H1 (cell line): ENCODE measurements around the gene IGSF11. TPM values are rescaled to one million over a fixed set of nuclear protein-coding genes. Genes with fewer than 3 reads are reported as not detected.
"Not testable (repeated sequence)": the region's sequence is repeated elsewhere in the genome, so short reads cannot be mapped to it uniquely, and the experiment has no call there.

Experiments
- CTCF ChIA-PET: fragments of 300-600 bp; sonication (Branson Sonifier 250); formaldehyde crosslinking; loops from one replicate; lab custom pipeline; 2021; ENCODE audit not compliant: partially characterized antibody; lab: Charles Lee
- POLR2A ChIA-PET: fragments of 300-600 bp; sonication (Branson Sonifier 250); formaldehyde crosslinking; loops from one replicate; lab custom pipeline; 2021; ENCODE audit warnings: inconsistent platforms; ENCODE audit not compliant: partially characterized antibody; lab: Charles Lee
- DNase-seq, 2 experiments: peaks; one replicate each; pipeline versions ENCODE4 v3.0.0 to v3.0.0-alpha.2; 2010 to 2022; ENCODE audit warnings: low spot score in 2 of 2, low read depth in 1 of 2, mixed read lengths in 1 of 2
- FAIRE-seq: peaks from 2 replicates; lab custom pipeline; 2011; peaks lifted over from hg19 to GRCh38; lab: Jason Lieb, UNC
- H2AFZ ChIP-seq: 2 replicates; pipeline ENCODE4 v1.8.1; 2012; ENCODE audit warnings: low read length, inconsistent platforms
- H2AK5ac ChIP-seq: 2 replicates; pipeline ENCODE4 v1.6.1; 2013; ENCODE audit warnings: low read depth, low read length
- H2BK120ac ChIP-seq: replicated peaks from 2 replicates; pipeline ENCODE3; 2013; ENCODE audit warnings: low read depth, low read length, inconsistent platforms
- H2BK12ac ChIP-seq: 2 replicates; pipeline ENCODE4 v1.6.1; 2013; ENCODE audit warnings: low read depth, low read length
- H2BK15ac ChIP-seq: 2 replicates; pipeline ENCODE4 v1.6.1; 2013; ENCODE audit warnings: low read length
- H2BK20ac ChIP-seq: 2 replicates; pipeline ENCODE4 v1.6.1; 2013; ENCODE audit warnings: low read length
- H2BK5ac ChIP-seq: 2 replicates; pipeline ENCODE4 v1.6.1; 2013; ENCODE audit warnings: low read depth, low read length
- H3K14ac ChIP-seq: 2 replicates; pipeline ENCODE4 v1.6.1; 2013; ENCODE audit warnings: inconsistent platforms; ENCODE audit not compliant: insufficient read length
- H3K18ac ChIP-seq: 2 replicates; pipeline ENCODE4 v1.6.1; 2013; ENCODE audit warnings: low read length; ENCODE audit errors: extremely low read depth
- H3K23ac ChIP-seq: 2 replicates; pipeline ENCODE4 v1.6.1; 2013; ENCODE audit warnings: inconsistent platforms; ENCODE audit not compliant: insufficient read length
- H3K23me2 ChIP-seq: 2 replicates; pipeline ENCODE4 v1.6.1; 2013; ENCODE audit warnings: low read depth, low read length
- H3K27ac ChIP-seq: 2 replicates; pipeline ENCODE4 v1.6.1; 2011; ENCODE audit warnings: low read depth, low read length, inconsistent platforms
- H3K27me3 ChIP-seq, 4 experiments: replicated peaks in 1 of 4; 1 replicate in 1 of 4; 2 replicates in 3 of 4; pipeline versions ENCODE4 v1.6.1 to v1.8.1; 2011 to 2013; ENCODE audit warnings: low read length in 3 of 4, mild to moderate bottlenecking in 3 of 4, inconsistent platforms in 2 of 4, mixed read lengths in 2 of 4, moderate library complexity in 1 of 4; ENCODE audit not compliant: control insufficient read depth in 3 of 4, insufficient read depth in 3 of 4; ENCODE audit errors: extremely low read depth in 1 of 4
- H3K36me3 ChIP-seq, 4 experiments: 2 replicates each; pipeline versions ENCODE4 v1.6.1 to v1.8.1; 2011 to 2013; ENCODE audit warnings: mild to moderate bottlenecking in 4 of 4, low read length in 3 of 4, moderate library complexity in 2 of 4, control low read depth in 1 of 4, inconsistent platforms in 1 of 4; ENCODE audit not compliant: insufficient read depth in 4 of 4, control insufficient read depth in 2 of 4
- H3K4ac ChIP-seq: replicated peaks from 2 replicates; pipeline ENCODE3; 2013; ENCODE audit warnings: low read length, low read depth, mixed read lengths, inconsistent platforms; ENCODE audit not compliant: insufficient read length
- H3K4me1 ChIP-seq, 4 experiments: replicated peaks in 1 of 4; 1 replicate in 1 of 4; 2 replicates in 3 of 4; pipeline versions ENCODE4 v1.6.1 to v1.8.1; 2011 to 2013; ENCODE audit warnings: low read length in 3 of 4, inconsistent platforms in 2 of 4, mixed read lengths in 1 of 4; ENCODE audit not compliant: insufficient read depth in 4 of 4, control insufficient read depth in 3 of 4
- H3K4me2 ChIP-seq, 2 experiments: 2 replicates each; pipeline versions ENCODE4 v1.6.1 to v1.8.1; 2011 to 2013; ENCODE audit warnings: low read depth in 2 of 2, low read length in 2 of 2, control low read depth in 1 of 2, inconsistent platforms in 1 of 2, mild to moderate bottlenecking in 1 of 2; ENCODE audit not compliant: insufficient read depth in 1 of 2
- H3K4me3 ChIP-seq, 4 experiments: fragments of 200-600, 300-600 bp in 1 of 4; sonication (generic), shearing (Covaris generic), sonication (Bioruptor Twin) in 1 of 4; 2 replicates each; pipeline versions ENCODE4 v1.5.1 to v1.8.1; 2011 to 2016; ENCODE audit warnings: low read length in 4 of 4, low read depth in 3 of 4, control low read depth in 2 of 4, inconsistent platforms in 2 of 4, mild to moderate bottlenecking in 2 of 4, mixed read lengths in 1 of 4, moderate library complexity in 1 of 4; ENCODE audit not compliant: insufficient read depth in 2 of 4; ENCODE audit errors: extremely low read depth in 1 of 4
- H3K56ac ChIP-seq: replicated peaks from 2 replicates; pipeline ENCODE3; 2013; ENCODE audit warnings: low read depth, mild to moderate bottlenecking, mixed read lengths, low read length, inconsistent platforms; ENCODE audit not compliant: insufficient read length
- H3K79me1 ChIP-seq: 2 replicates; pipeline ENCODE4 v1.6.1; 2013; ENCODE audit warnings: low read depth, low read length, control low read depth
- H3K79me2 ChIP-seq, 2 experiments: 2 replicates each; pipeline versions ENCODE4 v1.6.1 to v1.8.1; 2012 to 2013; ENCODE audit warnings: low read length in 2 of 2, mild to moderate bottlenecking in 2 of 2, inconsistent platforms in 1 of 2; ENCODE audit not compliant: insufficient read depth in 2 of 2, control insufficient read depth in 1 of 2
- H3K9ac ChIP-seq, 4 experiments: replicated peaks in 1 of 4; 1 replicate in 1 of 4; 2 replicates in 3 of 4; pipeline versions ENCODE4 v1.6.1 to v1.8.1; 2011 to 2013; ENCODE audit warnings: low read depth in 3 of 4, low read length in 3 of 4, control low read depth in 2 of 4, mild to moderate bottlenecking in 2 of 4, moderate library complexity in 2 of 4, inconsistent platforms in 1 of 4; ENCODE audit errors: extremely low read depth in 1 of 4
- H3K9me3 ChIP-seq, 2 experiments: 2 replicates each; pipeline versions ENCODE4 v1.6.1 to v1.8.1; 2012 to 2013; ENCODE audit warnings: mild to moderate bottlenecking in 2 of 2, moderate library complexity in 2 of 2, control low read depth in 1 of 2, inconsistent platforms in 1 of 2, low read depth in 1 of 2, low read length in 1 of 2, mixed read lengths in 1 of 2; ENCODE audit not compliant: insufficient read depth in 2 of 2
- H4K20me1 ChIP-seq, 2 experiments: replicated peaks in 1 of 2; 2 replicates each; pipeline versions ENCODE3 to v1.8.1; 2011 to 2013; ENCODE audit warnings: inconsistent platforms in 2 of 2, low read length in 2 of 2, mild to moderate bottlenecking in 1 of 2; ENCODE audit not compliant: insufficient read depth in 2 of 2, control insufficient read depth in 1 of 2
- H4K5ac ChIP-seq: 2 replicates; pipeline ENCODE4 v1.6.1; 2013; ENCODE audit warnings: low read length, low read depth, mixed read lengths, inconsistent platforms; ENCODE audit not compliant: insufficient read length
- H4K8ac ChIP-seq: 2 replicates; pipeline ENCODE4 v1.8.0; 2013; ENCODE audit warnings: mild to moderate bottlenecking, moderate library complexity, low read length, inconsistent platforms; ENCODE audit not compliant: insufficient read depth; ENCODE audit errors: extremely low read depth
- H4K91ac ChIP-seq: replicated peaks from 2 replicates; pipeline ENCODE3; 2013; ENCODE audit warnings: low read length, mixed read lengths, inconsistent platforms; ENCODE audit not compliant: insufficient read length
- TCF12 ChIP-seq: IDR thresholded peaks from 2 replicates; pipeline ENCODE4 v1.6.1; 2011; ENCODE audit warnings: low read depth, mild to moderate bottlenecking, low read length
- WGBS, 2 experiments: shearing (Covaris generic) in 1 of 2; methylation state at CpG; one replicate each; pipeline versions ENCODE4 v1.1.6 to v1.1.7; 2013 to 2015; ENCODE audit warnings: low lambda C conversion rate in 2 of 2, mixed read lengths in 2 of 2, inconsistent platforms in 1 of 2, low coverage in 1 of 2, missing lambda C conversion rate in 1 of 2; ENCODE audit not compliant: insufficient replicate concordance in 2 of 2, insufficient coverage in 1 of 2, insufficient read length in 1 of 2; ENCODE audit errors: extremely low coverage in 1 of 2, missing lambda C conversion rate in 1 of 2; 5-methylcytosine and 5-hydroxymethylcytosine counted together
- polyA plus RNA-seq, 7 experiments: library from polyadenylated mRNA; depleted of rRNA in 3 of 7; stranded (reverse) in 5 of 7; unstranded in 2 of 7; fragments of >200 nt in 5 of 7; fragments of 200-250 nt in 2 of 7; gene quantifications; 1 replicate in 5 of 7; 2 replicates in 1 of 7; 4 replicates in 1 of 7; pipeline versions ENCODE4 v1.2.1 to v1.2.3, GENCODE V29; 2011 to 2013; ENCODE audit warnings: missing spikeins in 2 of 7, mixed read lengths in 2 of 7
- total RNA-seq: library from RNA; stranded (reverse); fragmentation: NEBNext Ultra II Directional; extraction: Animal tissue kit (Norgen Biotek cat#: 25700); gene quantifications from 2 replicates; pipeline ENCODE4 v1.2.1, GENCODE V29; 2021

The IGSF11 gene
- total and polyA plus RNA-seq, 2 of the 8 experiments (the other 6 are each of a cell fraction or from before 2014, with no cell fraction given) = 1.1 to 4.1 TPM

GRCh38 chr3:118859950-118860349 is 174.7 kb downstream of the IGSF11 start (continued):
- TF ChIP-seq TCF12 = no peak

- H3K4ac ChIP-seq, H2BK15ac ChIP-seq, H3K23ac ChIP-seq, H3K9ac ChIP-seq, H2BK120ac ChIP-seq, H3K18ac ChIP-seq, H3K14ac ChIP-seq, H2AFZ ChIP-seq, H3K9me3 ChIP-seq, H3K27ac ChIP-seq, POLR2A ChIA-PET, H3K23me2 ChIP-seq, H3K36me3 ChIP-seq, H3K4me1 ChIP-seq, H3K79me2 ChIP-seq, FAIRE-seq, H3K56ac ChIP-seq, H3K4me3 ChIP-seq, H4K8ac ChIP-seq, DNase-seq, H3K27me3 ChIP-seq, H4K5ac ChIP-seq, H4K91ac ChIP-seq, H2AK5ac ChIP-seq, H2BK20ac ChIP-seq, H2BK12ac ChIP-seq, H3K79me1 ChIP-seq, H4K20me1 ChIP-seq, H2BK5ac ChIP-seq, H3K4me2 ChIP-seq: not testable (repeated sequence)
- CTCF ChIA-PET = interaction anchor here (0.5 to 2.5 kb wide), 7 partner anchors 7 to 247 kb away, joined by 3 to 14 read pairs (median 4); no protein-coding TSS in a partner anchor
- 91% methylated on average over 10 of the region's 12 CpGs; no CpG with 5 or more reads in 1 of the 2 experiments for WGBS, 2 experiments
These were observed 183.0 kb downstream of the IGSF11 start for GRCh38 chr3:118851466-118852193.
